HEK293 (cell line): ENCODE data around the gene TECPR2.

Experiments used
- ZNF510 ChIP-seq: fragments of 450-650 bp; formaldehyde crosslinking; IDR thresholded peaks from 2 replicates; pipeline ENCODE4 v1.5.1; 2018; ENCODE audit warnings: mild to moderate bottlenecking, missing genetic modification characterization, missing biosample characterization; ENCODE audit not compliant: insufficient replicate concordance
- TF ChIP-seq, protein P1 (sequence below): fragments of 450-650 bp; formaldehyde crosslinking; IDR thresholded peaks from 2 replicates; pipeline ENCODE4 v1.5.1; 2016; ENCODE audit warnings: missing biosample characterization, missing genetic modification characterization

DNA sequence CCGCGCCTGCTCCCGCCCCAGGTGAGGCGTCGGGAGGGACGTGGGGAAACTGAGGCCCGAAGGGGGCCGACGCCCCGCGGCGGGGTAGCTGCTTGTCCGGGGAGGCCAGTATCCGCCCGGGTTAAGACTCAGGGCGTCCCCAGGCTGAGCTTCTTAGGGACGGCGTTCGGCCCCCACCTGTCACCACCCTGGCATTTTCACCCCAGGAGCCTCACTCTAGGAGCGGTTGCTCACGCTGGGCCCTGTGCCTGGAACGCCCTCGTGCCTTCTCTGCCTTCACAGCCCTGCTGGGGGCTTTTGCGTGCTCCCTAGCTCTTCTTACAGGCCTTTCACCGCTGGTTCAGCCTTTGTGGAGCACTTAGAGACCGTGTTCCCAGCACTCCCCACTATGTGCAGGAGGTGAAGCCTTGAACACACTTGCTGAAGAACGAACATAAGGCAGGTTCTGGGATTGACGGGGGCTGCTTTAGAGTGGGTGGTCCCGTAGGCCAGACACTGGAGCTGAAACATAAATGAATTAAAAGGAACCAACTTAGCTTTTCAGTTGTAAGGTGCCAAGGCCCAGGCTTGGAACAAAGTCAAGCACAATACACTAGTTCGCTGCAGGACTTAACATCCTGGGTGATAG, 42.6 kb upstream of the TECPR2 start:
- TF ChIP-seq, protein P1, sequence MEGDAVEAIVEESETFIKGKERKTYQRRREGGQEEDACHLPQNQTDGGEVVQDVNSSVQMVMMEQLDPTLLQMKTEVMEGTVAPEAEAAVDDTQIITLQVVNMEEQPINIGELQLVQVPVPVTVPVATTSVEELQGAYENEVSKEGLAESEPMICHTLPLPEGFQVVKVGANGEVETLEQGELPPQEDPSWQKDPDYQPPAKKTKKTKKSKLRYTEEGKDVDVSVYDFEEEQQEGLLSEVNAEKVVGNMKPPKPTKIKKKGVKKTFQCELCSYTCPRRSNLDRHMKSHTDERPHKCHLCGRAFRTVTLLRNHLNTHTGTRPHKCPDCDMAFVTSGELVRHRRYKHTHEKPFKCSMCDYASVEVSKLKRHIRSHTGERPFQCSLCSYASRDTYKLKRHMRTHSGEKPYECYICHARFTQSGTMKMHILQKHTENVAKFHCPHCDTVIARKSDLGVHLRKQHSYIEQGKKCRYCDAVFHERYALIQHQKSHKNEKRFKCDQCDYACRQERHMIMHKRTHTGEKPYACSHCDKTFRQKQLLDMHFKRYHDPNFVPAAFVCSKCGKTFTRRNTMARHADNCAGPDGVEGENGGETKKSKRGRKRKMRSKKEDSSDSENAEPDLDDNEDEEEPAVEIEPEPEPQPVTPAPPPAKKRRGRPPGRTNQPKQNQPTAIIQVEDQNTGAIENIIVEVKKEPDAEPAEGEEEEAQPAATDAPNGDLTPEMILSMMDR = no peak
- no peak for TF ChIP-seq ZNF510 (tag by site-specific recombination)
